ENCODE measurements around the gene RPS15A. TPM values are rescaled to one million over a fixed set of nuclear protein-coding genes. Genes with fewer than 3 reads are reported as not detected.

RPS15A gene
- total RNA-seq, 1 donor from 2014 or later, result 1,238 TPM

GRCh38 chr16:18800293-18800692 lies 10.2 kb upstream of the RPS15A start:
- Histone ChIP-seq H3K9me3 (no peaks in the 10 kb centered on the region), H3K27me3 (no peaks in the 10 kb centered on the region), H3K4me3 (peak overlapping the region; percentile 88 to 98), H3K36me3 (peaks cover 0 to 15% of the 10 kb centered on the region in 2 donors), H3K27ac (peak overlapping the region; percentile 89), H3K4me1 (peaks cover 38% of the 10 kb centered on the region)
- DNase-seq (ENCODE audit: extremely low spot score in 2 of 2), result no peak
- TF ChIP-seq POLR2AphosphoS5 (IDR thresholded peaks at IDR 0.05; ENCODE audit: insufficient read depth in 1 of 2, low read depth in 1 of 2) (no peak), POLR2A (IDR thresholded peaks at IDR 0.05) (no peak), CTCF (IDR thresholded peaks at IDR 0.05) (no peak)
- intact Hi-C loops (cut with DNase I), result loop anchor here (10.0 kb wide), 1 partner anchor 155 kb away; no protein-coding TSS in a partner anchor

GRCh38 chr16:18799500-18799899 lies 9.4 kb upstream of the RPS15A start:
- peaks cover 0 to 22% of the 10 kb centered on the region in 2 donors for H3K36me3 ChIP-seq
- intact Hi-C loops (cut with DNase I), result no loop called here
- no peak overlapping the region for H3K4me3 ChIP-seq
- TF ChIP-seq CTCF (IDR thresholded peaks at IDR 0.05) (no peak), POLR2AphosphoS5 (IDR thresholded peaks at IDR 0.05; ENCODE audit: insufficient read depth in 1 of 2, low read depth in 1 of 2) (no peak), POLR2A (IDR thresholded peaks at IDR 0.05) (no peak)
- DNase-seq (ENCODE audit: extremely low spot score in 2 of 2), result no peak
- no peaks in the 10 kb centered on the region for H3K27me3 ChIP-seq
- no peak overlapping the region for H3K27ac ChIP-seq
- H3K4me1 ChIP-seq, result peaks cover 38% of the 10 kb centered on the region
- no peaks in the 10 kb centered on the region for H3K9me3 ChIP-seq

GRCh38 chr16:18797746-18798145 lies 7.6 kb upstream of the RPS15A start:
- no peak overlapping the region for H3K4me3 ChIP-seq
- peaks cover 32% of the 10 kb centered on the region for H3K4me1 ChIP-seq
- DNase-seq (ENCODE audit: extremely low spot score in 2 of 2), result no peak
- TF ChIP-seq CTCF (IDR thresholded peaks at IDR 0.05), result no peak
- TF ChIP-seq POLR2AphosphoS5 (IDR thresholded peaks at IDR 0.05; ENCODE audit: insufficient read depth in 1 of 2, low read depth in 1 of 2), result no peak
- TF ChIP-seq POLR2A (IDR thresholded peaks at IDR 0.05), result no peak
- no peaks in the 10 kb centered on the region for H3K9me3 ChIP-seq
- H3K36me3 ChIP-seq, result peaks cover 0 to 39% of the 10 kb centered on the region in 2 donors
- intact Hi-C loops (cut with DNase I), result no loop called here
- H3K27me3 ChIP-seq, result no peaks in the 10 kb centered on the region
- H3K27ac ChIP-seq, result no peak overlapping the region

- peaks cover 0 to 49% of the 10 kb centered on the region in 2 donors for H3K36me3 ChIP-seq
Measured at GRCh38 chr16:18796377-18796776, 6.2 kb upstream of the RPS15A start.

More at GRCh38 chr16:18796377-18796776, 6.2 kb upstream of the RPS15A start:
- peaks cover 25% of the 10 kb centered on the region for H3K4me1 ChIP-seq
- no peak for TF ChIP-seq POLR2AphosphoS5 (IDR thresholded peaks at IDR 0.05; ENCODE audit: insufficient read depth in 1 of 2, low read depth in 1 of 2)
- no peak for TF ChIP-seq POLR2A (IDR thresholded peaks at IDR 0.05)
- no peak for TF ChIP-seq CTCF (IDR thresholded peaks at IDR 0.05)
- H3K27ac ChIP-seq, result no peak overlapping the region
- no peak overlapping the region for H3K4me3 ChIP-seq
- no peak for DNase-seq (ENCODE audit: extremely low spot score in 2 of 2)
- no peaks in the 10 kb centered on the region for H3K9me3 ChIP-seq
- H3K27me3 ChIP-seq, result no peaks in the 10 kb centered on the region
- intact Hi-C loops (cut with DNase I), result no loop called here

Data from vagina (tissue), 2 donors.